Parathyroid adenoma (tissue), 2 donors: ENCODE data around the gene SLC17A9.
"Not testable (repeated sequence)": the region's sequence is repeated elsewhere in the genome, so short reads cannot be mapped to it uniquely, and the experiment has no call there.

ENCODE experiments used
- H2AFZ ChIP-seq: fragments of 300-600 bp; sonication (generic); one replicate; pipeline ENCODE4 v1.7.0; 2017; ENCODE audit warnings: antibody characterized with exemption, mild to moderate bottlenecking
- H3K27ac ChIP-seq: fragments of 300-600 bp; sonication (generic); one replicate; pipeline ENCODE4 v1.7.0; 2017
- H3K27me3 ChIP-seq: fragments of 300-600 bp; sonication (generic); one replicate; pipeline ENCODE4 v1.7.0; 2017; ENCODE audit warnings: low read length; ENCODE audit not compliant: control insufficient read depth, insufficient read depth
- H3K36me3 ChIP-seq: fragments of 300-600 bp; sonication (generic); one replicate; pipeline ENCODE4 v1.7.0; 2017; ENCODE audit warnings: low read length; ENCODE audit not compliant: control insufficient read depth, insufficient read depth
- H3K4me1 ChIP-seq: fragments of 300-600 bp; sonication (generic); one replicate; pipeline ENCODE4 v1.7.0; 2017; ENCODE audit warnings: control low read depth
- H3K4me2 ChIP-seq: fragments of 300-600 bp; sonication (generic); one replicate; pipeline ENCODE4 v1.7.0; 2017; ENCODE audit warnings: low read length
- H3K4me3 ChIP-seq: fragments of 300-600 bp; sonication (generic); one replicate; pipeline ENCODE4 v1.7.0; 2017; ENCODE audit warnings: low read depth, low read length
- H3K79me2 ChIP-seq: fragments of 300-600 bp; sonication (generic); one replicate; pipeline ENCODE4 v1.7.0; 2017; ENCODE audit warnings: control low read depth
- H3K9ac ChIP-seq: fragments of 300-600 bp; sonication (generic); one replicate; pipeline ENCODE4 v1.7.0; 2017; ENCODE audit warnings: mild to moderate bottlenecking
- H3K9me3 ChIP-seq: fragments of 300-600 bp; sonication (generic); one replicate; pipeline ENCODE4 v1.7.0; 2017; ENCODE audit warnings: low read length; ENCODE audit not compliant: control insufficient read depth
- CTCF ChIP-seq: fragments of 300-600 bp; sonication (generic); IDR thresholded peaks from one replicate; pipeline ENCODE4 v1.7.0; 2017; ENCODE audit warnings: antibody characterized with exemption, mild to moderate bottlenecking
- donor health status: primary hyperparathyroidism.

SLC17A9 gene

GRCh38 chr20:62920039-62920645 lies 32.4 kb upstream of the SLC17A9 start:
- TF ChIP-seq CTCF, result no peak
- no peak overlapping the region for H3K4me3 ChIP-seq
- no peak overlapping the region for H2AFZ ChIP-seq
- peaks cover 93% of the 10 kb centered on the region for H3K79me2 ChIP-seq
- H3K9me3 ChIP-seq, result no peaks in the 10 kb centered on the region
- no peak overlapping the region for H3K9ac ChIP-seq
- no peaks in the 10 kb centered on the region for H3K27me3 ChIP-seq
- no peaks in the 10 kb centered on the region for H3K36me3 ChIP-seq
- no peak overlapping the region for H3K4me2 ChIP-seq
- no peak overlapping the region for H3K27ac ChIP-seq
- peaks cover 27% of the 10 kb centered on the region for H3K4me1 ChIP-seq

- no peaks in the 10 kb centered on the region for H3K27me3 ChIP-seq
- peaks cover 27% of the 10 kb centered on the region for H3K4me1 ChIP-seq
- H3K9me3 ChIP-seq, result no peaks in the 10 kb centered on the region
- H3K36me3 ChIP-seq, result no peaks in the 10 kb centered on the region
- no peak overlapping the region for H3K4me3 ChIP-seq
- no peak overlapping the region for H3K27ac ChIP-seq
- no peak overlapping the region for H2AFZ ChIP-seq
- H3K9ac ChIP-seq, result no peak overlapping the region
- TF ChIP-seq CTCF, result peak; percentile 49
- peaks cover 84% of the 10 kb centered on the region for H3K79me2 ChIP-seq
- H3K4me2 ChIP-seq, result no peak overlapping the region
Measured at GRCh38 chr20:62921119-62921687, 31.3 kb upstream of the SLC17A9 start.

- Histone ChIP-seq H3K4me1 (peaks cover 31% of the 10 kb centered on the region), H3K27me3 (no peaks in the 10 kb centered on the region), H3K27ac (no peak overlapping the region), H3K4me3 (no peak overlapping the region), H3K36me3 (no peaks in the 10 kb centered on the region), H3K9ac (no peak overlapping the region), H3K9me3 (no peaks in the 10 kb centered on the region), H3K79me2 (peaks cover 83% of the 10 kb centered on the region), H2AFZ (no peak overlapping the region), H3K4me2 (peak overlapping the region; percentile 6)
- TF ChIP-seq CTCF, result no peak
Measured at GRCh38 chr20:62922451-62922921, 30.0 kb upstream of the SLC17A9 start.

GRCh38 chr20:62923059-62923668 lies 29.3 kb upstream of the SLC17A9 start:
- H3K9me3 ChIP-seq, H3K27me3 ChIP-seq, H3K27ac ChIP-seq, H3K36me3 ChIP-seq, H3K9ac ChIP-seq, H3K4me3 ChIP-seq, H2AFZ ChIP-seq, H3K4me2 ChIP-seq: not testable (repeated sequence)
- peaks cover 31% of the 10 kb centered on the region for H3K4me1 ChIP-seq
- peaks cover 83% of the 10 kb centered on the region for H3K79me2 ChIP-seq

GRCh38 chr20:62923669-62924441 lies 28.7 kb upstream of the SLC17A9 start:
- peak overlapping the region; percentile 22 for H3K27ac ChIP-seq
- no peak overlapping the region for H3K9ac ChIP-seq
- H3K4me2 ChIP-seq, result peak overlapping the region; percentile 79
- no peak for TF ChIP-seq CTCF
- H3K4me3 ChIP-seq, result peak overlapping the region; percentile 89
- no peaks in the 10 kb centered on the region for H3K36me3 ChIP-seq
- no peaks in the 10 kb centered on the region for H3K27me3 ChIP-seq
- no peaks in the 10 kb centered on the region for H3K9me3 ChIP-seq
- peaks cover 81% of the 10 kb centered on the region for H3K79me2 ChIP-seq
- H3K4me1 ChIP-seq, result peaks cover 30% of the 10 kb centered on the region
- H2AFZ ChIP-seq, result no peak overlapping the region
